GM12801 (cell line): ENCODE measurements around the gene POFUT2.

Experiments
- CTCF ChIP-seq: IDR thresholded peaks from one replicate; pipeline ENCODE4 v1.5.1; 2011; ENCODE audit warnings: control low read depth; ENCODE audit not compliant: insufficient read length; ENCODE audit errors: extremely low read depth

POFUT2 gene

GRCh38 chr21:45300786-45301520 is 13.3 kb upstream of the POFUT2 start:
- TF ChIP-seq CTCF, result no peak

DNA sequence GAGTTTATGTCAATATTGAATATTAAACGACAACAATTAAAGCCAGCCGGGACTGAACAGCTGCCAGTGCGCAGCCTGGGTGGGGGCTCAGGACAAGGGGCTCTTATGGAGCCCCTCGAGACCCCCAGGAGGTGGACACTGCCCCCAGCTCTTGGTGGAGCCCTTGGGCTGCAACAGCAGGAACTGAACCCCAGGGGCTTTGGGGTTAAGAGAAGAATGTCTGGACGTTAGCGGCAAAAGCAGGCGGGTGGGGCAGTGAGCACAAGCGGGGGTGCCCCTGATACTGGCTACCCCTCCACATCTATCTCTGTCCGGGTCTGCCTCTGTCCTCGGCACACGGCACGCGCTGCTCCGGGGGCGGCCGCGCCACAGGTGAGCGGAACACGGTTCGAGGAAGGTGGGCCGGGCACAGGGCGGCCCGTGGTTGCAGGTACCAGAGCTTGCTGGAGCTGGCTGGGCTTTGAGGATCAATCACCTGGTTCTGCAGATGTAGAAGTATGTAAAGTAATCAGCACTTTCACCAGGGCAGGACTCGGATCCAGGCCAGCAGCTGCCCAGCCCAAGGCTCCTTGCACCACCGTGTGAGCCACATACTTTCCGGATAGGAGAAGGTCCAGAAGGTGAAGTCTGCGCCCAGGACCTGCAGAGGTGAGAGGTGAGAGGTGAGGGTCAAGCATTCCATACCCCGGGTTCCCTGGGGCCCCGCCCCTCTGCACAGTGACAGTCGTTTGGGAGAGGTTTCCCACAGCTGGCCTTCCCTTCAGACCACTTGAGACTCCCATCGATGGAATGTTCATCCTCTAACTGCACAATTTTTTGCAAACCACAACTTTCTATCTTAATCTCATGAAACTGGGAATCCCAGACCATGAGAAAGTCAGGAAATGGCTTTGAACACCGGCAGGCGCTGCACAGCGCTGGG is 12.4 kb upstream of the POFUT2 start:
- no peak for TF ChIP-seq CTCF

GRCh38 chr21:45299026-45299863 is 11.6 kb upstream of the POFUT2 start:
- TF ChIP-seq CTCF, result no peak

- no peak for TF ChIP-seq CTCF
These were observed 10.2 kb upstream of the POFUT2 start for GRCh38 chr21:45297869-45298268.

DNA sequence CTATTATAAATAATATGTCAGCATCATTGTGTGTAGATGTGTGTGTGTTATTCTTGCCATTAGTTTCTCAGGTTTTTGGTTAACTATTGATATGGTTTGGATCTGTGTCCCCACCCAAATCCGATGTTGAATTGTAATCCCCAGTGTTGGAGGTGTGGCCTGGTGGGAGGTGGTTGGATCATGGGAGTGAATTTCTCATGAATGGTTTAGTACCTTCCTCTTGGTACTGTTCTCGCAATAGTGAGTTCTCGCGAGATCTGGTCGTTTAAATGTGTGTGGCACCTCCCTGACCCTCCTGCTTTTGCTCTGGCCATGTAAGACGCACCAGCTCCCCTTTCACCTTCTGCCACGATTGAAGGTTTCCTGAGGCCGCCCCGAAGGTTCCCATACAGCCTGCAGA is 9.6 kb upstream of the POFUT2 start:
- TF ChIP-seq CTCF, result no peak

GRCh38 chr21:45296638-45297037 is 8.9 kb upstream of the POFUT2 start:
- no peak for TF ChIP-seq CTCF
